Measurements from ENCODE around the gene DNASE1.
"Not testable (repeated sequence)": the region's sequence is repeated elsewhere in the genome, so short reads cannot be mapped to it uniquely, and the experiment has no call there.

The DNASE1 gene, protein sequence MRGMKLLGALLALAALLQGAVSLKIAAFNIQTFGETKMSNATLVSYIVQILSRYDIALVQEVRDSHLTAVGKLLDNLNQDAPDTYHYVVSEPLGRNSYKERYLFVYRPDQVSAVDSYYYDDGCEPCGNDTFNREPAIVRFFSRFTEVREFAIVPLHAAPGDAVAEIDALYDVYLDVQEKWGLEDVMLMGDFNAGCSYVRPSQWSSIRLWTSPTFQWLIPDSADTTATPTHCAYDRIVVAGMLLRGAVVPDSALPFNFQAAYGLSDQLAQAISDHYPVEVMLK

DNA sequence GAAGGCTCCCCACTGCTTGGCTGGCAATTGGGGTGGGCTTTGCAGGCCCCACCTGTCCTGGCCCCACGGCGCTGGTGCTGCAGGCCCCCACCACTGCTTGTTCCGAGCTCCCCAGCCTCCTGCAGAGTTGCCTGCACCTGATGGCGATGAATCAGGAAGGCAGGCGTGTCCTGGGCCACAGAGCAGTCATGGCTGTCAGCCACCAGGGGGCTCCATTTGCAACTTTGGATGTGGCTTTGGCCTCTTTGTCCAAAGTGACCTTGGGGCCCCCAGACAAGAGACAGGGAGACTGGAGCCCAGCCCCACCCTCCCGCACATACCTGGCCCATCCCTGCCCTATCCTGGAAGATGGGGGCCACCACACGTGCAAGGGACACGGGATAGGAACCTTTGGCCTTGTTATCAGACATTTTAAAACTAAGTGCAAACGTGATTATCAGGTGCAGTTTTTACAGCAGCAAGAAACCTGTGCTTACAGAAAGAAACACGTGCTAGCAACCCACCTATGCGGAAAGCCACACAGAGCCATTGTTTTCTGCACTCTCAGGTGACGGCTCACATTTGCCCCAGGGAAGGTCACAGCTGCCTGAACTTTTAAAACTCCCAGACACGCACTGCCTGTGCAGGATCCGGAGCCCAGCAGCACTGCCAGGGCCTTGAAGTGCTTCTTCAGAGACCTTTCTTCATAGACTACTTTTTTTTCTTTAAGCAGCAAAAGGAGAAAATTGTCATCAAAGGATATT is at the start of gene DNASE1:
TSS of gene DNASE1 (plus strand) at position 443 of the 743 bp plus-strand sequence. CDS start 683 bp downstream, outside the sequence.
- H3K9me3 Mint-ChIP-seq = no peaks in the 10 kb centered on the region
- H3K27me3 Mint-ChIP-seq = no peaks in the 10 kb centered on the region
- H3K27ac Mint-ChIP-seq = no peak within 1 kb of the TSS
- peaks cover 3% of the 10 kb centered on the region for H3K4me1 Mint-ChIP-seq
- peak; percentile 80 for ATAC-seq (ENCODE audit: low read depth)
- H3K4me3 Mint-ChIP-seq = no peak within 1 kb of the TSS
- peaks cover 14% of the 10 kb centered on the region for H3K36me3 Mint-ChIP-seq
- DNase-seq (ENCODE audit: low spot score in 2 of 2) = peak; percentile 48 to 60

DNA sequence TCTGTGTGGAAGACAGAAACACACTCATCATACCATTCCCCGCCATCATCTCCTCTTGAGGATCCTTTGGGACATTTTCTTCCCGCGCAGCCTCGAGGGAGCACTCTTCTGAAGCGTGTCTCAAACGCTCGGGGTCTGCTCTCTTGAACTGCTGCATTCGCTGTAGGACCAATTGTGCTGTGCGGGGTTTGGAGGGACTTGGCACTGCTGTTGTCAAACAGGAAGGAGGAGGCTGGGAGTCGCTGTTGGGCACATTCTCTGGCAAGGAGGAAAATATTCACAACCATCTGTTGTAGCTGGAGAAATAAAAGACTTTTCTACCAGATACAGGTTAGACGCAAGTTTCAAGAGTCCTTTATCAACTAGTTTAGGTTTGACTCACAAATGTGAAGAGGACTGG is 48.0 kb upstream of the DNASE1 start:
- peaks cover 12% of the 10 kb centered on the region for H3K36me3 Mint-ChIP-seq
- no peak overlapping the region for H3K27ac Mint-ChIP-seq
- no peak overlapping the region for H3K4me3 Mint-ChIP-seq
- H3K4me1 Mint-ChIP-seq = peaks cover 25% of the 10 kb centered on the region
- no peaks in the 10 kb centered on the region for H3K9me3 Mint-ChIP-seq
- ATAC-seq (ENCODE audit: low read depth) (no peak), DNase-seq (ENCODE audit: low spot score in 2 of 2) (no peak)
- no peaks in the 10 kb centered on the region for H3K27me3 Mint-ChIP-seq

DNA sequence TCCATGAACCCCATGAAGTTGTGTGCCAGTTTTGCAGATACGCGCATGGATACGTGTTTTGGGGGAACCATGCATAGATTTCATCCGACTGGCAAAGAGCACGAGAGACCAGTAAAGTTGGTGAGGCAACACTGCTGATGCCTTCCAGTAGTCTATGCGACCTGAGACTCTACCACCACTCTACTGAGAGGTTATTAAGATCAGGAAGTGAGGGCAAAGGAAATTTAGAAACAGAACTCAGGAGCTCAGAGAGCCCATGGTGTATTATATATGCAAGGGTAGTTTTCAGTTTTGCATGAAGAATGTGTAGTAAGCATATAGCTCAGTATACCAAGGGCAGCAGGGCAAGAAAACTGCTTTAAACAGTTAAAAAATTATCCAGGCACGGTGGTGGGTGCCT is 47.3 kb upstream of the DNASE1 start:
- H3K36me3 Mint-ChIP-seq = peaks cover 7% of the 10 kb centered on the region
- H3K9me3 Mint-ChIP-seq = no peaks in the 10 kb centered on the region
- H3K4me3 Mint-ChIP-seq = peak overlapping the region; percentile 34
- DNase-seq (ENCODE audit: low spot score in 2 of 2) = no peak
- no peak overlapping the region for H3K27ac Mint-ChIP-seq
- H3K27me3 Mint-ChIP-seq = no peaks in the 10 kb centered on the region
- no peak for ATAC-seq (ENCODE audit: low read depth)
- H3K4me1 Mint-ChIP-seq = peaks cover 27% of the 10 kb centered on the region

DNA sequence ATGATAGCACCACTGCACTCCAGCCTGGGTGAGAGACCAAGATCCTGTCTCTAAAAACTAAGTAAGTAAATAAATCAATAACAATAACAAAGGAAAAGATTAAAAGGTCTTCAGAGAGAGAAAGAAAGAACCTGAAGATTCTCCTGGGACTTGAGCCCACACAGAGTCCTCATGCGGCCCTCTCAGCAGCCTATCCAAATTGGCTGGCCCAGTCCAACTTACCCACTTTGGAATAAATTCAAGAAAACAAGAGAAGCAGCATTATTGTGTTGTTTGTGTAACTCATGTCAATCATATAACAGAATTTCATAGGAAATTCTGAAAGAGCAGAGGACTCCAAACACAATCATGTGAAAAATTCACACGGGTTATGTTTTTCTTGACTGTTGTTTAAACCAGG is 46.9 kb upstream of the DNASE1 start:
- Mint-ChIP-seq H3K27ac (no peak overlapping the region), H3K4me3 (no peak overlapping the region), H3K4me1 (peaks cover 29% of the 10 kb centered on the region)

DNA sequence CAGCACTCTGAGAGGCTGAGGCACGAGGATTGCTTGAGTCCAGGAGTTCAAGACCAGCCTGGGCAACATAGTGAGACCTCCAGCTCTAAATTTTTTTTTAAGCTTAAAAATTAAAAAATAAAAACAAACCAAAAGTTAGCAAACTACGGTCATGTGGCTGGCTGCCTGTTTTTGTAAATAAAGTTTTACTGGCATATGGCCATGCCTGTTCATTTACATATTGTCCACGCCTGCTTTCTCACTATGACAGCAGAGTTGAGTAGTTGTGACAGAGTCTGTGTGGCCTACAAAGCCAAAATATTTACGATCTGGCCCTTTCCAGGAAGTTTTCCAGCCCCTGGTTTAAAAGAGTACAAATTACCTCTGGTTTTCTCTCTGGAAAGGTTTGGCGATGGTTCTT is 46.4 kb upstream of the DNASE1 start:
- H3K4me1 Mint-ChIP-seq = peaks cover 33% of the 10 kb centered on the region
- no peaks in the 10 kb centered on the region for H3K27me3 Mint-ChIP-seq
- ATAC-seq (ENCODE audit: low read depth) (no peak), DNase-seq (ENCODE audit: low spot score in 2 of 2) (no peak)
- no peak overlapping the region for H3K4me3 Mint-ChIP-seq
- H3K27ac Mint-ChIP-seq = no peak overlapping the region
- peaks cover 5% of the 10 kb centered on the region for H3K36me3 Mint-ChIP-seq
- H3K9me3 Mint-ChIP-seq = no peaks in the 10 kb centered on the region

More for the DNA sequence above, 46.9 kb upstream of the DNASE1 start:
- Mint-ChIP-seq H3K27me3 (no peaks in the 10 kb centered on the region), H3K36me3 (peaks cover 5% of the 10 kb centered on the region), H3K9me3 (no peaks in the 10 kb centered on the region)
- DNase-seq (ENCODE audit: low spot score in 2 of 2) (no peak), ATAC-seq (ENCODE audit: low read depth) (no peak)

DNA sequence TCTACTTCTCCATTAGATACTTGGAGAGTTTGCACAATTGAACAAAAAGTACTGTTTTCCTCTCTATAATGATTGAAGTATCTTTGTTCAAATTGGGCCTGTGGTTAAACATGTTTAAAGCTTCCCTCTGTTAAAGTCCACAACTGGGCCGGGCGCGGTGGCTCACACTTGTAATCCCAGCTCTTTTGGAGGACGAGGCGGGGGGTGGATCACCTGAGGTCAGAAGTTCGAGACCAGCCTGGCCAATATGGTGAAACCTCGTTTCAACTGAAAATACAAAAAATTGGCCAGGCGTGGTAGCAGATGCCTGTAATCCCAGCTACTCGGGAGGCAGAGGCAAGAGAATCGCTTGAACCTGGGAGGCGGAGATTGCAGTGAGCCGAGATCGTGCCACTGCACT is 45.5 kb upstream of the DNASE1 start:
- H3K27me3 Mint-ChIP-seq; H3K9me3 Mint-ChIP-seq; H3K36me3 Mint-ChIP-seq; H3K27ac Mint-ChIP-seq; ATAC-seq (ENCODE audit: low read depth); H3K4me3 Mint-ChIP-seq; DNase-seq (ENCODE audit: low spot score in 2 of 2): not testable (repeated sequence)
- peaks cover 39% of the 10 kb centered on the region for H3K4me1 Mint-ChIP-seq

DNA sequence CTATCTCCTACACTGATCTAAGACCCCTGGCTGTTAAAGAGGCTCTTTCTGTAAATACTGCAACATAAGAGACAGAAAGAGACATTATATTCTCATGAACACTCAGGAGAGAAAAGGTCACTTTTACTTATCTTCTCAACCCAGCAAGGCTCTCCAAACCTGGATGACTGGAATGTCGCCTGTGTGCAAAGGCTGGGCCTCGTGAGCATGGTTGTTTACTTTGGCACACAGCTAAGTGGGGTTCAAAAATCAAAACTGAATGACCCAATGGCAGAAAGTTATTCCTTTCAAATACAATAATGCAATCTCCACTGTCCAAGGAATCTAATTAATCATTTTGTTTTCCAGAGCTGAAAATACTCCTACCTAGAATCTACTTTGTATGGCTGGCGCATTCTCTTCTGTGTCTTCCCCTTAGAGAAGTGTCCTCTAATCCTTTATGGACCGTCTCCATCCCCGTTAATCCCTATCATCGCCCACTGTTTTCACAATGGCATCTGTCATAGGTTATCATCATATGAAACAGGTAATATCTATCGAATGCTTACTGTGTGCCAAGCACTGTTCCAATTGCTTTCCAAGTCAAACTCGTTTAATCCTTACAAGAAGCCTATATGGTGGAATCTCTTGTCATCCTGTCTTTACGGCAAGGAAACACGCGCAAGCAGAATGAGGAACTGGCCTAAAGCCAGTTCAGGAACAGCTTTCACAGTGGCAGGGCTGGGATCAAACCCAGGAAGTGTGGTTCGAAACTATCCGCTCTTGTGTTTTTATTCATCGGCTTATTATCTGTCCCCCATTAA is 44.4 kb upstream of the DNASE1 start:
- no peak for DNase-seq (ENCODE audit: low spot score in 2 of 2)
- H3K4me1 Mint-ChIP-seq = peaks cover 43% of the 10 kb centered on the region
- H3K4me3 Mint-ChIP-seq = peak overlapping the region; percentile 99
- no peaks in the 10 kb centered on the region for H3K9me3 Mint-ChIP-seq
- H3K36me3 Mint-ChIP-seq = peaks cover 11% of the 10 kb centered on the region
- peak overlapping the region; percentile 95 for H3K27ac Mint-ChIP-seq
- no peak for ATAC-seq (ENCODE audit: low read depth)
- no peaks in the 10 kb centered on the region for H3K27me3 Mint-ChIP-seq

DNA sequence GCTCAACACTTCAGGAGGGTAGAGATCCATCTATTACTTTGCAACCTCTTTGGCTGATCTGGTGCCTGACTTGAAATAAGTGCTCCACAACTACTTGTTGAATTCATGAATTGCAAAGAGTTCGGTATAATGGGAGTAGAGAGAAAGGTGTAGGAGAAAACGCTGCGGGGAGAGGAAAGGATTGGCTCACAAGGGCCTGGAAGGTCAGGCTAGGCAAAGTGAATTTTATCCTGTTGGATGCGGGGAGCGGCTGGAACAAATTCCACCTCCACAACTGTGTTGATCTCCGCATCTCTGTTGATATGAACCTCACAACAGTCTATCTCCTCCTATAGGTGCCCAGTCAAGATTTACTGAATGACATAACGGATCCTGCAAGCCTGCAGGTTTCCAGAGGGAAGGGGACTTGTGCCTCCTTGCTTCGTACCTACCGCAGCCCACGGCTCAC is 43.8 kb upstream of the DNASE1 start:
- Mint-ChIP-seq H3K4me3 (peak overlapping the region; percentile 99), H3K9me3 (no peaks in the 10 kb centered on the region), H3K36me3 (peaks cover 12% of the 10 kb centered on the region), H3K4me1 (peaks cover 43% of the 10 kb centered on the region), H3K27me3 (no peaks in the 10 kb centered on the region), H3K27ac (peak overlapping the region; percentile 95)
- ATAC-seq (ENCODE audit: low read depth) = no peak
- DNase-seq (ENCODE audit: low spot score in 2 of 2) = no peak

DNA sequence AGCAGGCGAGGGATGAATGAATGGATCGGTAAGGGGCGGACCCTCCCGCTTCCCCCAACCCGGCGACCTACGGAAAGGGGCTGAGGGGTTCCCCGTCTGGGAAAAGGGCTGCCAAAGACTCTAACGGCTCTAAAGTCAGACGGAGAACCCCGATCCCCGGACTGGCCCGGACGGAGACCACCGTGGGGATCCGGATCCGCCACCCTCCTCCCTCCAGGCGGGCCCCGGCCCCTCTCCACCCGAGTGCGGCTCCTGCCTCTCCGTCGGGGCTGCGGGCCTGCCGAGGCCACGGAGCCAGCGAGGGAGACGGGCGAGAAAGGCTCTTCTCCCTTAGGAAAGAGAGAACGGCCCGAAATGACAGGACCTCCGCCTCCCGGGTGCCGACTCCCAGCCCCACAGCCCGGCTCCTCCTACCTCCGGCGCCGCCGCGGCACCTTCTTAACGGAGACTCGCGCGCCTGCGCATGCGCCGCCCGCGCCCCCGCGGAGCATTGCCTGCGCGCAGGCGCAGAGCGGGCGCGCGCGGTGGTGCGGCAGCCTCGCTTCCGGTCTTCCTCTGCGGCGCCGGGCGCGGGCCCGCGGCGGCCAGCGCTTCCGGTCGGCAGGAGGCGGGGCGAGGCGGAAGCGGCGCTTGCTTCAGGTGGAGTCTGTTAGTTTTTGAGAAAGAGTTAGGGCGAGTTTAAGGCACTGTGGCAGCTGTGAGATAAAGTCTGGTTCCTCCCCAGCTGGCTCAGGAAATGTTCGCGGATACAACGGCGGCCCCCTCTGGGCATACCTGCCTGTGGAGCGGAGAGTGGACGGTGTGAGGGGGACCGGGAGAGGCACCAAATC is 43.1 kb upstream of the DNASE1 start, which contains the start of gene SLX4:
TSS of gene SLX4 (minus strand) at position 461 of the 830 bp plus-strand sequence. CDS start 2,642 bp downstream, outside the sequence.
- Mint-ChIP-seq H3K4me3 (peak within 1 kb of the TSS; percentile 99), H3K27me3 (no peaks in the 10 kb centered on the region), H3K27ac (peak within 1 kb of the TSS; percentile 95), H3K9me3 (no peaks in the 10 kb centered on the region), H3K4me1 (peaks cover 40% of the 10 kb centered on the region), H3K36me3 (peaks cover 8% of the 10 kb centered on the region)
- DNase-seq (ENCODE audit: low spot score in 2 of 2) (peak; percentile 84 to 91), ATAC-seq (ENCODE audit: low read depth) (peak; percentile 85)

DNA sequence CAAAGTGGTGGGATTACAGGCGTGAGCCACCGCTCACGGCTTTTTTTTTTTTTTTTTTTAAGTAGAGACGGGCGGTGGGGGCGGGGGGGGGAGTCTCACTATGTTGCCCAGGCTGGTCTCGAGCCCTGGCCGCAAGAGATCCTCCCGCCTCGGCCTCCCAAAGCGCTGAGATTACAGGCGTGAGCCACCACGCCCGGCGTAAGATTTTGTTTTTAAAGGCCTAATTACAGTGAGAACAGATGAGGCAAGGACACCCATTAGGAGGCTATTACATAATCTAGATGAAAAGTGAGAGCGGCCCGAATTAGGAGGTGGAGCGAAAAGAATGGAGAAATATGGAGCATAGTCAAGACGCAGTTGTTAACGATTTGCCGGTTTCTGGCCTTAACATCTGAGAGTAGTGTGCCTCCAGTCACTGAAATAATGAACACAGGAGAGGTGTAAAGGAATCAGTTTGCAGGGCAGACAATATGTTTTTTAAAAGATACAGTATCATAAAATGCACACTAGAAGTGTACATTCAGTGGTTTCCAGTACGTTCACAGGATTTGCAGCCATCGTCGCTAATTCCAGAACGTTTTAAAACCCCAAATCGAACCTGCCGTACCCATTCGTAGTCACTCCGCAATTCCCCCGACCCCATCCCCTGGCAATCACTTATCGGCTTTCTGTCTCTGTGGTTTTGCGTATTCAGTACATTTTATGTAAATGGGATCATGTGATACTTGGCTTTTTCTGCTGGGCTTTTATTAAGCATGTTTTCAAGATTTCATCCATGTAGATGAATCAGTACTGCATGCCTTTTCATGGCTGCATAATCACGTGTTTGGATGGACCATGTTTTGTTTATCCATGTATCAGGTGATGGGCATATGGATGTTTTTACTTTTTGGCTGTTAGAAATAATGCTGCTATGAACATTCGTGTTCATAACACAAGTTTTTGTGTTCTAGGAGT is 41.7 kb upstream of the DNASE1 start:
- Mint-ChIP-seq H3K9me3 (no peaks in the 10 kb centered on the region), H3K4me1 (peaks cover 30% of the 10 kb centered on the region), H3K27me3 (no peaks in the 10 kb centered on the region), H3K27ac (peak overlapping the region; percentile 73), H3K4me3 (peak overlapping the region; percentile 99), H3K36me3 (peaks cover 7% of the 10 kb centered on the region)
- DNase-seq (ENCODE audit: low spot score in 2 of 2) (no peak), ATAC-seq (ENCODE audit: low read depth) (no peak)

DNA sequence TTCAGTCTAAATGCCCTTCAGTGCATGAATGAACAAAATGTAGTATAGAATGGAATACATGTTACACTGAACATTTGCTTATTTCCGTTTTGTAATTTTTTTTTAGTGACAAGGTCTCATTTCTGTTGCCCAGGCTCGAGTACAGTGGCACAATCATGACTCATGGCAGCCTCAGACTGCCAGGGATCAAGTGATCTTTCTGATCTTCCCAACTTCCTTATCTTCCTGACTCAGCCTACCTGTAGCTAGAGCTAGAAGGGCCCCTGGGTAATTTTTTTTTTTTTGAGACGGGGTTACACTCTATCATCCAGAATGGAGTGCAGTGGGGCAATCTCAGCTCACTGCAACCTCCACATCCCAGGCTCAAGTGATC is 35.7 kb upstream of the DNASE1 start:
- DNase-seq (ENCODE audit: low spot score in 2 of 2) (no peak), ATAC-seq (ENCODE audit: low read depth) (peak; percentile 22)
- peaks cover 18% of the 10 kb centered on the region for H3K4me1 Mint-ChIP-seq
- H3K36me3 Mint-ChIP-seq = peaks cover 5% of the 10 kb centered on the region
- H3K27me3 Mint-ChIP-seq = no peaks in the 10 kb centered on the region
- no peak overlapping the region for H3K27ac Mint-ChIP-seq
- H3K4me3 Mint-ChIP-seq = no peak overlapping the region
- H3K9me3 Mint-ChIP-seq = no peaks in the 10 kb centered on the region

DNA sequence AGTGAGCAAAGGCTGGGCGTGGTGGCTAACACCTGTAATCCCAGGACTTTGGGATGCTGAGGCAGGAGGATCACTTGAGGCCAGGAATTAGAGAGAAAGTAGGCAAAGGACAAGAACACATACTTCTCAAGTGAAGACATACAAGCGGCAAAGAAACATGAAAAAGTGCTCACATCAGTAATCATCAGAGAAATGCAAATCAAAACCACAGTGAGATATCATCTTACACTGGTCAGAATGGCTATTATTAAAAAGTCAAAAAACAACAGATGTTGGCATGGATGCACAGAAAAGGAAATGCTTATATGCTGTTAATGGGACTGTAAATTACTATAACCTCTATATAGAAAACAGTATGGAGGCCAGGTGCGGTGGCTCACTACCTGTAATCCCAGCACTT is 30.8 kb upstream of the DNASE1 start:
- H3K4me3 Mint-ChIP-seq = peak overlapping the region; percentile 69
- H3K4me1 Mint-ChIP-seq = peaks cover 28% of the 10 kb centered on the region
- H3K27me3 Mint-ChIP-seq = no peaks in the 10 kb centered on the region
- H3K36me3 Mint-ChIP-seq = peaks cover 1% of the 10 kb centered on the region
- DNase-seq (ENCODE audit: low spot score in 2 of 2) (no peak), ATAC-seq (ENCODE audit: low read depth) (peak; percentile 10)
- peak overlapping the region; percentile 5 for H3K27ac Mint-ChIP-seq
- H3K9me3 Mint-ChIP-seq = no peaks in the 10 kb centered on the region

Data from memory B cell (primary cell).